Measurements from ENCODE around the gene KIF18B. TPM values are rescaled to one million over a fixed set of nuclear protein-coding genes. Genes with fewer than 3 reads are reported as not detected.
A peak's percentile ranks its signal among the peaks of the same experiment; 100 is the strongest.

Gene KIF18B
- total and polyA plus RNA-seq, 2 of the 13 experiments (the other 11 are each of a cell fraction or from before 2014, with no cell fraction given) = 15.2 to 15.3 TPM

DNA sequence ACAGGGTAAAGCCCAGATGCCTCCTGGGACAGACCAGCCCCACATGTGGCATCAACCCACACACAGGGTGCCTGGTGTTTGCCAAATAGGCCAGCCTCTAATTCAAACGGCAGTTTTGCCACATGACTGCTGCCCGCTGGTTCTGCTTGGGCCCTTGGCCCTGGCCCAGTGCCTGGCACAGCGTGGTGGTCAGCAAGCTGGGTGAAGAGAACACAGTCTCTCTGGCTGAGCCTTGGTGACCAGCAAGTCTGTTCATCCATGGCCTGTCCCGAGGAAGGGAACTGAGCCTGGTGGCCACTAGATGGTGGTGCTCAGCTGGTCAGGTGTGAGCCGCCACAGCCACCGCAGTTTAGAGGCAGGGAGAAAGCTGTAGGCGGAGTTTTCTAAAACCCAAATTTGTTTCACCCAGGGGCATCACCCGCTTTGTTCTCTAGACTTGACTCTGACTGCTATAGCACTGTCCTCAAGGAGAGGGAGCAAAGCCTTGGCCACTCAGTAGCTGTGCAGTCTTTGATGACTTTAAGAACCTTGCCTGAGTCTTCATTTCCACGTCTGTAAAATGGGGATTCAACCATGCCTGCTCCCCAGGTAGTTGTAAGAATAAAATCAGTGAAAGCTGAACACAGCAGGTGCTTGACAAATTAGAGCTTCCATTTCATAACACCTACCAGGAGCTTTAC is 27.5 kb downstream of the KIF18B start:
- ChIA-PET CTCF (ENCODE audit: low intra/inter-chr PET ratio, low total read pairs) (interaction anchor here (1.1 to 2.8 kb wide), 4 partner anchors 98 to 216 kb away, joined by 3 to 24 read pairs (median 12); partner anchors contain the start of gene ACBD4), POLR2A (interaction anchor here (1.0 to 2.2 kb wide), 5 partner anchors 71 to 229 kb away, joined by 3 to 11 read pairs (median 4); partner anchors contain the start of genes HEXIM1 and NMT1)
- Histone ChIP-seq H3K27ac (ENCODE audit: extremely low read length, insufficient read depth, low read length) (no peak overlapping the region), H3K36me3 (replicated peaks in 1 of 2; ENCODE audit: control insufficient read depth in 1 of 2, insufficient read depth in 2 of 2, low read length in 2 of 2) (no peaks in the 10 kb centered on the region), H3K4me1 (ENCODE audit: insufficient read depth, low read length) (peaks cover 29% of the 10 kb centered on the region), H4K20me1 (ENCODE audit: insufficient read depth, low read length) (no peaks in the 10 kb centered on the region), H3K79me2 (ENCODE audit: insufficient read depth, low read length) (no peaks in the 10 kb centered on the region), H3K9ac (ENCODE audit: insufficient read depth, low read depth, low read length) (no peak overlapping the region), H3K27me3 (ENCODE audit: control insufficient read depth in 1 of 2, insufficient read depth in 2 of 2, low read length in 2 of 2) (peaks cover 9 to 30% of the 10 kb centered on the region in 2 experiments; a peak in 4 of 5 replicates), H3K9me3 (ENCODE audit: low read length) (no peaks in the 10 kb centered on the region), H3K4me3 (replicated peaks in 1 of 3; ENCODE audit: insufficient read depth in 1 of 3, low read depth in 2 of 3, low read length in 3 of 3) (no peak overlapping the region), H2AFZ (ENCODE audit: low read length) (no peak overlapping the region), H3K4me2 (ENCODE audit: low read depth, low read length) (no peak overlapping the region)
- 5% methylated on average over 7 of the region's 9 CpGs for WGBS (ENCODE audit: low lambda C conversion rate)
- BruUV-seq (replicated peaks) = no TSS peak
- peak; percentile 97 for FAIRE-seq
- peak; percentile 73 for DNase-seq (ENCODE audit: low spot score)
- in situ Hi-C loops (cut with HindIII; ENCODE audit: extremely low pct_ligation_motif_present, low pct_unique_long_range_greater_than_20kb) = loop anchor here (5.0 to 10.0 kb wide), 3 partner anchors 42 to 185 kb away; no protein-coding TSS in a partner anchor
- ATAC-seq = peak; percentile 81
- intact Hi-C loops (cut with micrococcal nuclease; ENCODE audit: unreplicated experiment) = loop anchor here (1.0 to 2.0 kb wide), 3 partner anchors 43 to 179 kb away; no protein-coding TSS in a partner anchor
- TF ChIP-seq ZNF253 (CRISPR knock-in tag; IDR thresholded peaks at IDR 0.05; ENCODE audit: borderline replicate concordance) = no peak
- no peak for TF ChIP-seq ZNF710 (CRISPR knock-in tag; IDR thresholded peaks at IDR 0.05; ENCODE audit: borderline replicate concordance)
- TF ChIP-seq ZNF350 (CRISPR knock-in tag; IDR thresholded peaks at IDR 0.05; ENCODE audit: borderline replicate concordance, low read depth) = 0 out of 2 replicates have a peak, but pooled peaks have one; percentile 28
- TF ChIP-seq ZNF367 (CRISPR knock-in tag; IDR thresholded peaks at IDR 0.05; ENCODE audit: borderline replicate concordance) = no peak
- TF ChIP-seq ZNF432 (CRISPR knock-in tag; IDR thresholded peaks at IDR 0.05; ENCODE audit: borderline replicate concordance) = no peak
- TF ChIP-seq, protein P1, sequence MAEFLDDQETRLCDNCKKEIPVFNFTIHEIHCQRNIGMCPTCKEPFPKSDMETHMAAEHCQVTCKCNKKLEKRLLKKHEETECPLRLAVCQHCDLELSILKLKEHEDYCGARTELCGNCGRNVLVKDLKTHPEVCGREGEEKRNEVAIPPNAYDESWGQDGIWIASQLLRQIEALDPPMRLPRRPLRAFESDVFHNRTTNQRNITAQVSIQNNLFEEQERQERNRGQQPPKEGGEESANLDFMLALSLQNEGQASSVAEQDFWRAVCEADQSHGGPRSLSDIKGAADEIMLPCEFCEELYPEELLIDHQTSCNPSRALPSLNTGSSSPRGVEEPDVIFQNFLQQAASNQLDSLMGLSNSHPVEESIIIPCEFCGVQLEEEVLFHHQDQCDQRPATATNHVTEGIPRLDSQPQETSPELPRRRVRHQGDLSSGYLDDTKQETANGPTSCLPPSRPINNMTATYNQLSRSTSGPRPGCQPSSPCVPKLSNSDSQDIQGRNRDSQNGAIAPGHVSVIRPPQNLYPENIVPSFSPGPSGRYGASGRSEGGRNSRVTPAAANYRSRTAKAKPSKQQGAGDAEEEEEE (CRISPR knock-in tag; IDR thresholded peaks at IDR 0.05; ENCODE audit: borderline replicate concordance) = no peak
- no peak for TF ChIP-seq U2AF2 (IDR thresholded peaks at IDR 0.05; ENCODE audit: low read depth, low read length)
- TF ChIP-seq KLF16 (CRISPR knock-in tag; IDR thresholded peaks at IDR 0.05) = peak in 1 of 2 experiments; percentile 54; a peak in 1 of 4 replicates
- no peak for TF ChIP-seq NFKB2 (CRISPR knock-in tag; IDR thresholded peaks at IDR 0.05; ENCODE audit: borderline replicate concordance)
- TF ChIP-seq SMC3 (IDR thresholded peaks at IDR 0.05; ENCODE audit: low read length) = peak; percentile 82
- TF ChIP-seq HMGXB4 (CRISPR knock-in tag; IDR thresholded peaks at IDR 0.05; ENCODE audit: borderline replicate concordance in 1 of 2, low read depth in 1 of 2) = peak; percentile 49 to 71; a peak in 2 of 4 replicates
- no peak for TF ChIP-seq NAIF1 (CRISPR knock-in tag; IDR thresholded peaks at IDR 0.05; ENCODE audit: borderline replicate concordance)
- peak; percentile 52; the same call in 1 of the 2 replicates for TF ChIP-seq ELF3 (CRISPR knock-in tag; IDR thresholded peaks at IDR 0.05)
- TF ChIP-seq, protein P2, sequence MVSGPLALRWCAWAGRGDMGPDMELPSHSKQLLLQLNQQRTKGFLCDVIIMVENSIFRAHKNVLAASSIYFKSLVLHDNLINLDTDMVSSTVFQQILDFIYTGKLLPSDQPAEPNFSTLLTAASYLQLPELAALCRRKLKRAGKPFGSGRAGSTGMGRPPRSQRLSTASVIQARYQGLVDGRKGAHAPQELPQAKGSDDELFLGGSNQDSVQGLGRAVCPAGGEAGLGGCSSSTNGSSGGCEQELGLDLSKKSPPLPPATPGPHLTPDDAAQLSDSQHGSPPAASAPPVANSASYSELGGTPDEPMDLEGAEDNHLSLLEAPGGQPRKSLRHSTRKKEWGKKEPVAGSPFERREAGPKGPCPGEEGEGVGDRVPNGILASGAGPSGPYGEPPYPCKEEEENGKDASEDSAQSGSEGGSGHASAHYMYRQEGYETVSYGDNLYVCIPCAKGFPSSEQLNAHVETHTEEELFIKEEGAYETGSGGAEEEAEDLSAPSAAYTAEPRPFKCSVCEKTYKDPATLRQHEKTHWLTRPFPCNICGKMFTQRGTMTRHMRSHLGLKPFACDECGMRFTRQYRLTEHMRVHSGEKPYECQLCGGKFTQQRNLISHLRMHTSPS (CRISPR knock-in tag; IDR thresholded peaks at IDR 0.05; ENCODE audit: low read depth) = no peak
- no peak for TF ChIP-seq AGO2 (optimal IDR thresholded peaks at IDR 0.05; ENCODE audit: low read depth, low read length)
